ENCODE results near the gene SNHG17. TPM values are rescaled to one million over a fixed set of nuclear protein-coding genes. Genes with fewer than 3 reads are reported as not detected.

The SNHG17 gene
- polyA plus RNA-seq (2013) = 57.8 TPM

- peaks cover 0 to 28% (median 21%) of the 10 kb centered on the region in 4 experiments for H3K4me1 ChIP-seq (ENCODE audit: control extremely low read depth in 1 of 4, control insufficient read depth in 4 of 4, insufficient read depth in 4 of 4, low read length in 3 of 4)
- peak within 1 kb of the TSS; percentile 74 to 96 (median 79) for H3K4me3 ChIP-seq (ENCODE audit: control insufficient read depth in 1 of 7, extremely low read depth in 1 of 7, insufficient read depth in 4 of 7, low read depth in 2 of 7, low read length in 6 of 7)
- ChIA-PET POLR2A (interaction anchor here (0.6 to 2.2 kb wide), 6 partner anchors 9 to 703 kb away, joined by 3 to 19 read pairs (median 4); no protein-coding TSS in a partner anchor), CTCF (interaction anchor here (0.9 to 6.8 kb wide), 8 partner anchors 11 to 49 kb away, joined by 3 to 85 read pairs (median 6); partner anchors contain the start of gene RALGAPB)
- H3K9me3 ChIP-seq (ENCODE audit: control extremely low read depth in 1 of 5, control insufficient read depth in 4 of 5, insufficient read depth in 2 of 5, low read depth in 1 of 5, low read length in 4 of 5) = peaks cover 0 to 12% (median 6%) of the 10 kb centered on the region in 5 experiments
- DNase-seq = peak; percentile 95 to 97 (median 97)
- peak within 1 kb of the TSS; percentile 55 to 87 for H3K27ac ChIP-seq (ENCODE audit: insufficient read depth in 1 of 2, low read depth in 1 of 2, low read length in 2 of 2, poor library complexity in 1 of 2, severe bottlenecking in 2 of 2)
- peaks cover 16 to 39% (median 35%) of the 10 kb centered on the region in 4 experiments for H3K36me3 ChIP-seq (ENCODE audit: control insufficient read depth in 4 of 4, insufficient read depth in 4 of 4, low read length in 3 of 4)
- H3K27me3 ChIP-seq (replicated peaks in 2 of 5; ENCODE audit: control insufficient read depth in 4 of 5, insufficient read depth in 5 of 5, low read length in 4 of 5) = no peaks in the 10 kb centered on the region
- under 1% methylated on average over 57 of the region's 65 CpGs for WGBS (ENCODE audit: insufficient coverage)
Observed at GRCh38 chr20:38434770-38435554, at the start of gene SNHG17. TSS of gene SNHG17 (minus strand) at chr20:38435328.

GRCh38 chr20:38479596-38479995 lies 44.5 kb upstream of the SNHG17 start:
- WGBS (ENCODE audit: insufficient coverage) = 100% methylated on average over 2 of the region's 2 CpGs
- Histone ChIP-seq H3K4me1 (ENCODE audit: control extremely low read depth in 1 of 4, control insufficient read depth in 4 of 4, insufficient read depth in 4 of 4, low read length in 3 of 4) (no peaks in the 10 kb centered on the region), H3K4me3 (ENCODE audit: control insufficient read depth in 1 of 7, extremely low read depth in 1 of 7, insufficient read depth in 4 of 7, low read depth in 2 of 7, low read length in 6 of 7) (no peak overlapping the region), H3K9me3 (ENCODE audit: control extremely low read depth in 1 of 5, control insufficient read depth in 4 of 5, insufficient read depth in 2 of 5, low read depth in 1 of 5, low read length in 4 of 5) (no peaks in the 10 kb centered on the region), H3K36me3 (ENCODE audit: control insufficient read depth in 4 of 4, insufficient read depth in 4 of 4, low read length in 3 of 4) (peaks cover 0 to 3% (median 2%) of the 10 kb centered on the region in 4 experiments), H3K27ac (ENCODE audit: insufficient read depth in 1 of 2, low read depth in 1 of 2, low read length in 2 of 2, poor library complexity in 1 of 2, severe bottlenecking in 2 of 2) (no peak overlapping the region), H3K27me3 (replicated peaks in 2 of 5; ENCODE audit: control insufficient read depth in 4 of 5, insufficient read depth in 5 of 5, low read length in 4 of 5) (no peaks in the 10 kb centered on the region)
- DNase-seq = no peak
- ChIA-PET CTCF (interaction anchor here (0.7 kb wide), 1 partner anchor 12 kb away, joined by 3 read pairs; no protein-coding TSS in a partner anchor), POLR2A (no interaction called here)

- H3K4me3 ChIP-seq (ENCODE audit: control insufficient read depth in 1 of 7, extremely low read depth in 1 of 7, insufficient read depth in 4 of 7, low read depth in 2 of 7, low read length in 6 of 7) = no peak overlapping the region
- no peak for DNase-seq
- no peaks in the 10 kb centered on the region for H3K27me3 ChIP-seq (replicated peaks in 2 of 5; ENCODE audit: control insufficient read depth in 4 of 5, insufficient read depth in 5 of 5, low read length in 4 of 5)
- WGBS (ENCODE audit: insufficient coverage) = 99% methylated on average over 8 of the region's 8 CpGs
- H3K9me3 ChIP-seq (ENCODE audit: control extremely low read depth in 1 of 5, control insufficient read depth in 4 of 5, insufficient read depth in 2 of 5, low read depth in 1 of 5, low read length in 4 of 5) = no peaks in the 10 kb centered on the region
- no peak overlapping the region for H3K27ac ChIP-seq (ENCODE audit: insufficient read depth in 1 of 2, low read depth in 1 of 2, low read length in 2 of 2, poor library complexity in 1 of 2, severe bottlenecking in 2 of 2)
- POLR2A ChIA-PET = interaction anchor here (0.6 kb wide), 1 partner anchor 160 kb away, joined by 3 read pairs; no protein-coding TSS in a partner anchor
- CTCF ChIA-PET = interaction anchor here (1.3 kb wide), 1 partner anchor 30 kb away, joined by 3 read pairs; no protein-coding TSS in a partner anchor
- peaks cover 7 to 13% (median 9%) of the 10 kb centered on the region in 4 experiments for H3K4me1 ChIP-seq (ENCODE audit: control extremely low read depth in 1 of 4, control insufficient read depth in 4 of 4, insufficient read depth in 4 of 4, low read length in 3 of 4)
- H3K36me3 ChIP-seq (ENCODE audit: control insufficient read depth in 4 of 4, insufficient read depth in 4 of 4, low read length in 3 of 4) = peaks cover 0 to 2% (median under 1%) of the 10 kb centered on the region in 4 experiments
Observed at GRCh38 chr20:38477747-38478146, 42.6 kb upstream of the SNHG17 start.

DNA sequence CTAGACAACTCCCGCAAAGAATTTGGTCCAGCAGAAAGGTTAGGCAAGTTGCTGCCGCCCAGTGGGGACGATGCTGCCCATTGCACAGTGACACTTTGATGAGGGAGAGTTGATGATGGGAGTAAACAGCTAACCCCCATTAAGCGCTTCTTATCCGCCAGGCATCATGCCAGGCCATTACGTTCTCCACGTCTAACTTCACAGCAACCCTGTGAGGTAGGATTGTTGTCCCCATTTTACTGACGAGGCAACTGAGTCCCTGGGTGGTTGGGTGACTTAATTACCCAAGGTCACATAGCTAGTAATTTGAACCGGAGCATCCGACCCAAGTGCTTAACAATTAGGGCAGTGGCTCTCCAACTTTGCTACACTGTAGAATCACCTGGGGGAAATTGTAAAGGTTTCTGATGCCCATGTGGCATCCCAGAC lies 38.3 kb upstream of the SNHG17 start:
- peak in 2 of 3 donors; percentile 11 to 39 for DNase-seq
- WGBS (ENCODE audit: insufficient coverage) = 37% methylated on average over 6 of the region's 10 CpGs
- CTCF ChIA-PET = interaction anchor here (0.7 to 3.8 kb wide), 9 partner anchors 13 to 250 kb away, joined by 3 to 15 read pairs (median 4); partner anchors contain the start of gene SNHG17

GRCh38 chr20:38472513-38473366 lies 37.6 kb upstream of the SNHG17 start, which contains the start of gene RALGAPB:
TSS of gene RALGAPB (plus strand) at chr20:38472843. CDS start at chr20:38488433, 15,590 bp downstream.
- peaks cover 0 to 4% (median 0%) of the 10 kb centered on the region in 5 experiments for H3K27me3 ChIP-seq (replicated peaks in 2 of 5; ENCODE audit: control insufficient read depth in 4 of 5, insufficient read depth in 5 of 5, low read length in 4 of 5)
- ChIA-PET POLR2A (interaction anchor here (1.1 kb wide), 2 partner anchors 10 to 23 kb away, joined by 3 read pairs; no protein-coding TSS in a partner anchor), CTCF (interaction anchor here (0.7 to 3.8 kb wide), 8 partner anchors 12 to 249 kb away, joined by 3 to 15 read pairs (median 4); partner anchors contain the start of gene SNHG17)
- H3K4me3 ChIP-seq (ENCODE audit: control insufficient read depth in 1 of 7, extremely low read depth in 1 of 7, insufficient read depth in 4 of 7, low read depth in 2 of 7, low read length in 6 of 7) = peak within 1 kb of the TSS; percentile 72 to 92 (median 88)
- peak; percentile 97 to 98 (median 97) for DNase-seq
- 0% methylated on average over 58 of the region's 81 CpGs for WGBS (ENCODE audit: insufficient coverage)
- peaks cover 7 to 16% (median 15%) of the 10 kb centered on the region in 4 experiments for H3K4me1 ChIP-seq (ENCODE audit: control extremely low read depth in 1 of 4, control insufficient read depth in 4 of 4, insufficient read depth in 4 of 4, low read length in 3 of 4)
- peaks cover 0 to 2% (median 0%) of the 10 kb centered on the region in 4 experiments for H3K36me3 ChIP-seq (ENCODE audit: control insufficient read depth in 4 of 4, insufficient read depth in 4 of 4, low read length in 3 of 4)
- no peaks in the 10 kb centered on the region for H3K9me3 ChIP-seq (ENCODE audit: control extremely low read depth in 1 of 5, control insufficient read depth in 4 of 5, insufficient read depth in 2 of 5, low read depth in 1 of 5, low read length in 4 of 5)
- H3K27ac ChIP-seq (ENCODE audit: insufficient read depth in 1 of 2, low read depth in 1 of 2, low read length in 2 of 2, poor library complexity in 1 of 2, severe bottlenecking in 2 of 2) = peak within 1 kb of the TSS; percentile 62 to 86

More for the DNA sequence above, 38.3 kb upstream of the SNHG17 start:
- POLR2A ChIA-PET = interaction anchor here (1.1 kb wide), 2 partner anchors 9 to 22 kb away, joined by 3 read pairs; no protein-coding TSS in a partner anchor
- H3K27me3 ChIP-seq (replicated peaks in 2 of 5; ENCODE audit: control insufficient read depth in 4 of 5, insufficient read depth in 5 of 5, low read length in 4 of 5) = peaks cover 0 to 4% (median 0%) of the 10 kb centered on the region in 5 experiments
- H3K4me1 ChIP-seq (ENCODE audit: control extremely low read depth in 1 of 4, control insufficient read depth in 4 of 4, insufficient read depth in 4 of 4, low read length in 3 of 4) = peaks cover 7 to 16% (median 15%) of the 10 kb centered on the region in 4 experiments
- H3K36me3 ChIP-seq (ENCODE audit: control insufficient read depth in 4 of 4, insufficient read depth in 4 of 4, low read length in 3 of 4) = peaks cover 0 to 2% (median 0%) of the 10 kb centered on the region in 4 experiments
- no peaks in the 10 kb centered on the region for H3K9me3 ChIP-seq (ENCODE audit: control extremely low read depth in 1 of 5, control insufficient read depth in 4 of 5, insufficient read depth in 2 of 5, low read depth in 1 of 5, low read length in 4 of 5)
- H3K4me3 ChIP-seq (ENCODE audit: control insufficient read depth in 1 of 7, extremely low read depth in 1 of 7, insufficient read depth in 4 of 7, low read depth in 2 of 7, low read length in 6 of 7) = peak overlapping the region; percentile 72 to 92 (median 88)
- peak overlapping the region; percentile 62 to 86 for H3K27ac ChIP-seq (ENCODE audit: insufficient read depth in 1 of 2, low read depth in 1 of 2, low read length in 2 of 2, poor library complexity in 1 of 2, severe bottlenecking in 2 of 2)

- DNase-seq = no peak
- Histone ChIP-seq H3K27me3 (replicated peaks in 2 of 5; ENCODE audit: control insufficient read depth in 4 of 5, insufficient read depth in 5 of 5, low read length in 4 of 5) (peaks cover 0 to 4% (median 2%) of the 10 kb centered on the region in 5 experiments), H3K4me1 (ENCODE audit: control extremely low read depth in 1 of 4, control insufficient read depth in 4 of 4, insufficient read depth in 4 of 4, low read length in 3 of 4) (peaks cover 7 to 16% (median 15%) of the 10 kb centered on the region in 4 experiments), H3K36me3 (ENCODE audit: control insufficient read depth in 4 of 4, insufficient read depth in 4 of 4, low read length in 3 of 4) (peaks cover 0 to 2% (median 0%) of the 10 kb centered on the region in 4 experiments), H3K9me3 (ENCODE audit: control extremely low read depth in 1 of 5, control insufficient read depth in 4 of 5, insufficient read depth in 2 of 5, low read depth in 1 of 5, low read length in 4 of 5) (no peaks in the 10 kb centered on the region), H3K4me3 (ENCODE audit: control insufficient read depth in 1 of 7, extremely low read depth in 1 of 7, insufficient read depth in 4 of 7, low read depth in 2 of 7, low read length in 6 of 7) (peak overlapping the region; percentile 72 to 92 (median 88)), H3K27ac (ENCODE audit: insufficient read depth in 1 of 2, low read depth in 1 of 2, low read length in 2 of 2, poor library complexity in 1 of 2, severe bottlenecking in 2 of 2) (no peak overlapping the region)
- WGBS (ENCODE audit: insufficient coverage) = 39% methylated on average over 7 of the region's 12 CpGs
- POLR2A ChIA-PET = no interaction called here
- CTCF ChIA-PET = interaction anchor here (1.0 to 3.8 kb wide), 6 partner anchors 13 to 37 kb away, joined by 3 to 15 read pairs (median 8); partner anchors contain the start of gene SNHG17
Observed at GRCh38 chr20:38471987-38472512, 36.9 kb upstream of the SNHG17 start.
